IMR-90 (cell line): ENCODE data around the gene CTNND2. TPM values are rescaled to one million over a fixed set of nuclear protein-coding genes. Genes with fewer than 3 reads are reported as not detected.

Experiments used
- ATAC-seq: fragments of 200-7000 bp; cut with Tn5 transposase; 2 replicates; pipeline ENCODE4 v1.9.1; 2020; ENCODE audit warnings: low read depth, mild to moderate bottlenecking, moderate library complexity
- BruUV-seq: library from RNA; stranded (reverse); fragments of 400-500 nt; replicated peaks from 2 replicates; lab custom pipeline; 2021; lab: Mats Ljungman, UMichigan
- CTCF ChIA-PET: fragments of 300-600 bp; formaldehyde crosslinking; extraction: SDS; loops from one replicate; lab custom pipeline; 2021; ENCODE audit warnings: antibody characterized with exemption; lab: Yijun Ruan, JAX
- POLR2A ChIA-PET: fragments of 300-600 bp; sonication (Branson Sonifier 250); formaldehyde crosslinking; loops from one replicate; lab custom pipeline; 2022; ENCODE audit warnings: antibody characterized with exemption; ENCODE audit not compliant: unreplicated experiment; lab: Charles Lee
- DNase-seq: peaks from one replicate; pipeline ENCODE4 v3.0.0; 2013
- H2AFZ ChIP-seq: replicated peaks from 2 replicates; pipeline ENCODE3; 2013; ENCODE audit warnings: low read length, mild to moderate bottlenecking; ENCODE audit not compliant: poor library complexity
- H2AK5ac ChIP-seq: 2 replicates; pipeline ENCODE4 v1.6.1; 2013; ENCODE audit warnings: low read depth, low read length, inconsistent platforms
- H2AK9ac ChIP-seq: replicated peaks from 2 replicates; pipeline ENCODE3; 2013; ENCODE audit warnings: mild to moderate bottlenecking, low read depth, low read length, moderate library complexity; ENCODE audit not compliant: poor library complexity
- H2BK120ac ChIP-seq: 2 replicates; pipeline ENCODE4 v1.6.1; 2013; ENCODE audit warnings: low read depth, low read length, inconsistent platforms
- H2BK15ac ChIP-seq: 3 replicates; pipeline ENCODE4 v1.6.1; 2013; ENCODE audit warnings: low read depth, low read length, inconsistent platforms
- H2BK20ac ChIP-seq: 2 replicates; pipeline ENCODE4 v1.6.1; 2013; ENCODE audit warnings: low read depth, mild to moderate bottlenecking, inconsistent platforms, low read length, moderate library complexity
- H2BK5ac ChIP-seq: 2 replicates; pipeline ENCODE4 v1.6.1; 2013; ENCODE audit warnings: mild to moderate bottlenecking, low read depth, low read length, inconsistent platforms; ENCODE audit not compliant: poor library complexity, severe bottlenecking
- H3K14ac ChIP-seq: replicated peaks from 2 replicates; pipeline ENCODE4 v1.6.1; 2013; ENCODE audit warnings: low read depth, low read length, inconsistent platforms
- H3K18ac ChIP-seq: 2 replicates; pipeline ENCODE4 v1.6.1; 2013; ENCODE audit warnings: low read depth, low read length, control low read depth
- H3K23ac ChIP-seq: 2 replicates; pipeline ENCODE4 v1.6.1; 2013; ENCODE audit warnings: low read depth, low read length, inconsistent platforms
- H3K27ac ChIP-seq: 2 replicates; pipeline ENCODE4 v1.5.1; 2013; ENCODE audit warnings: mild to moderate bottlenecking, control low read depth, low read length; ENCODE audit not compliant: insufficient read depth
- H3K27me3 ChIP-seq: 2 replicates; pipeline ENCODE4 v1.6.1; 2013; ENCODE audit warnings: low read length; ENCODE audit not compliant: control insufficient read depth, insufficient read depth
- H3K36me3 ChIP-seq: 2 replicates; pipeline ENCODE4 v1.6.1; 2013; ENCODE audit warnings: low read length, mixed read lengths; ENCODE audit not compliant: control insufficient read depth, insufficient read depth
- H3K4ac ChIP-seq: 2 replicates; pipeline ENCODE4 v1.6.1; 2013; ENCODE audit warnings: low read depth, low read length, inconsistent platforms
- H3K4me1 ChIP-seq: 2 replicates; pipeline ENCODE4 v1.6.1; 2013; ENCODE audit warnings: low read length, mixed read lengths; ENCODE audit not compliant: control insufficient read depth, insufficient read depth
- H3K4me2 ChIP-seq: 2 replicates; pipeline ENCODE4 v1.6.1; 2013; ENCODE audit warnings: low read depth, mild to moderate bottlenecking, control low read depth, low read length, moderate library complexity
- H3K4me3 ChIP-seq: 2 replicates; pipeline ENCODE4 v1.5.1; 2013; ENCODE audit warnings: low read depth, mild to moderate bottlenecking, control low read depth, low read length, moderate library complexity; ENCODE audit not compliant: insufficient read depth
- H3K56ac ChIP-seq: 2 replicates; pipeline ENCODE4 v1.6.1; 2013; ENCODE audit warnings: low read length, inconsistent platforms; ENCODE audit not compliant: insufficient read depth; ENCODE audit errors: extremely low read depth
- H3K79me1 ChIP-seq, 2 experiments: 2 replicates each; pipeline ENCODE4 v1.6.1; 2013; ENCODE audit warnings: low read length in 2 of 2, inconsistent platforms in 1 of 2, low read depth in 1 of 2
- H3K9ac ChIP-seq: 2 replicates; pipeline ENCODE4 v1.6.1; 2013; ENCODE audit warnings: low read depth, low read length, control low read depth
- H3K9me1 ChIP-seq: 2 replicates; pipeline ENCODE4 v1.6.1; 2013; ENCODE audit warnings: low read length, inconsistent platforms; ENCODE audit not compliant: insufficient read depth
- H3K9me3 ChIP-seq: 2 replicates; pipeline ENCODE4 v1.6.1; 2013; ENCODE audit warnings: low read length; ENCODE audit not compliant: control insufficient read depth, insufficient read depth
- H4K20me1 ChIP-seq: 2 replicates; pipeline ENCODE4 v1.6.1; 2013; ENCODE audit warnings: low read length, inconsistent platforms; ENCODE audit not compliant: insufficient read depth
- H4K5ac ChIP-seq: 2 replicates; pipeline ENCODE4 v1.6.1; 2013; ENCODE audit warnings: mild to moderate bottlenecking, low read depth, low read length, control low read depth
- H4K8ac ChIP-seq, 2 experiments: 2 replicates each; pipeline ENCODE4 v1.6.1; 2013; ENCODE audit warnings: low read depth in 2 of 2, low read length in 2 of 2, control low read depth in 1 of 2, inconsistent platforms in 1 of 2
- H4K91ac ChIP-seq: 2 replicates; pipeline ENCODE4 v1.6.1; 2013; ENCODE audit warnings: low read depth, low read length, inconsistent platforms; ENCODE audit not compliant: insufficient read depth
- BHLHE40 ChIP-seq: fragments of 150-350 bp; IDR thresholded peaks from 2 replicates; pipeline ENCODE4 v1.6.1; 2016; ENCODE audit warnings: mild to moderate bottlenecking, low read depth, low read length
- CEBPB ChIP-seq: IDR thresholded peaks from 2 replicates; pipeline ENCODE4 v1.6.1; 2012; ENCODE audit warnings: low read depth, low read length, improper control_type of control experiment
- CTCF ChIP-seq: conservative IDR thresholded peaks from 2 replicates; pipeline ENCODE4 v1.5.1; 2012; ENCODE audit warnings: mild to moderate bottlenecking, low read depth, low read length, improper control_type of control experiment
- FOS ChIP-seq: fragments of 150-350 bp; IDR thresholded peaks from 2 replicates; pipeline ENCODE4 v1.6.1; 2016; ENCODE audit warnings: low read depth, low read length
- MAFK ChIP-seq: IDR thresholded peaks from 2 replicates; pipeline ENCODE4 v1.6.1; 2012; ENCODE audit warnings: low read depth, low read length, improper control_type of control experiment
- MXI1 ChIP-seq: IDR thresholded peaks from 2 replicates; pipeline ENCODE4 v1.6.1; 2012; ENCODE audit warnings: low read depth, mild to moderate bottlenecking, low read length, moderate library complexity, borderline replicate concordance
- NFE2L2 ChIP-seq: fragments of 150-350 bp; IDR thresholded peaks from 2 replicates; pipeline ENCODE4 v1.6.1; 2016; ENCODE audit warnings: low read depth, mild to moderate bottlenecking, low read length
- POLR2A ChIP-seq: IDR thresholded peaks from 2 replicates; pipeline ENCODE4 v1.6.1; 2012; ENCODE audit warnings: mild to moderate bottlenecking, low read depth, low read length
- RAD21 ChIP-seq: IDR thresholded peaks from 2 replicates; pipeline ENCODE4 v1.6.1; 2012; ENCODE audit warnings: low read length, improper control_type of control experiment
- RCOR1 ChIP-seq: IDR thresholded peaks from 2 replicates; pipeline ENCODE4 v1.6.1; 2012; ENCODE audit warnings: mild to moderate bottlenecking, low read length, improper control_type of control experiment; ENCODE audit not compliant: insufficient replicate concordance
- RFX5 ChIP-seq: IDR thresholded peaks from 2 replicates; pipeline ENCODE4 v1.8.0; 2012; ENCODE audit warnings: low read depth, mild to moderate bottlenecking, low read length, moderate library complexity
- SMC3 ChIP-seq: fragments of 150-350 bp; IDR thresholded peaks from 2 replicates; pipeline ENCODE4 v1.6.1; 2016; ENCODE audit warnings: low read depth, mild to moderate bottlenecking, antibody characterized with exemption, low read length, moderate library complexity
- USF2 ChIP-seq: fragments of 150-350 bp; IDR thresholded peaks from 2 replicates; pipeline ENCODE4 v1.6.1; 2017; ENCODE audit warnings: mild to moderate bottlenecking, antibody characterized with exemption, low read length, low read depth
- WGBS, 2 experiments: methylation state at CpG; one replicate each; pipeline versions ENCODE4 v1.1.5 to v1.1.7; 2013; ENCODE audit warnings: missing lambda C conversion rate in 2 of 2; ENCODE audit not compliant: insufficient read length in 1 of 2; ENCODE audit errors: extremely low coverage in 2 of 2; 5-methylcytosine and 5-hydroxymethylcytosine counted together
- dilution Hi-C: fragments of 300-500 bp; cut with HindIII; formaldehyde crosslinking; loops from one replicate; pipeline ENCODE4 v1.14.3; 2018; ENCODE audit warnings: low sequenced_read_pairs; ENCODE audit not compliant: unreplicated experiment
- in situ Hi-C: fragments of 300-500 bp; cut with MboI; formaldehyde crosslinking; loops from 3 replicates; pipeline ENCODE4 v1.14.3; 2019; ENCODE audit warnings: low sequenced_read_pairs, inconsistent platforms, mixed read lengths
- intact Hi-C: fragments of 100-400 bp; cut with micrococcal nuclease; formaldehyde crosslinking; loops from 2 replicates; pipeline ENCODE4 v1.10.0; 2022
- polyA plus RNA-seq, 3 experiments: library from polyadenylated mRNA; depleted of rRNA; stranded (reverse); fragments of >200 nt; gene quantifications; 2 replicates each; pipeline ENCODE4 v1.2.3, GENCODE V29; 2012; ENCODE audit warnings: low replicate concordance in 1 of 3
- total RNA-seq: library from RNA; depleted of rRNA; stranded (reverse); fragments of >200 nt; gene quantifications from 2 replicates; pipeline ENCODE4 v1.2.3, GENCODE V29; 2012

CTNND2 gene
- total and polyA plus RNA-seq, 2 of the 4 experiments (the other 2 are of a cell fraction) = not detected

- WGBS, 2 experiments = no CpG with 5 or more reads among the region's 4 CpGs
- Histone ChIP-seq H2BK5ac (no peak overlapping the region), H2AK9ac (no peak overlapping the region), H3K4me2 (no peak overlapping the region), H4K5ac (no peak overlapping the region), H3K36me3 (no peaks in the 10 kb centered on the region), H3K79me1 (no peaks in the 10 kb centered on the region), H3K4me1 (no peaks in the 10 kb centered on the region), H3K9me3 (no peaks in the 10 kb centered on the region), H2BK120ac (no peak overlapping the region), H3K27ac (no peak overlapping the region), H3K9ac (no peak overlapping the region), H3K9me1 (no peaks in the 10 kb centered on the region), H4K20me1 (no peaks in the 10 kb centered on the region), H3K27me3 (no peaks in the 10 kb centered on the region), H4K91ac (no peak overlapping the region), H3K18ac (no peak overlapping the region), H3K14ac (no peak overlapping the region), H4K8ac (no peak overlapping the region), H2AFZ (no peak overlapping the region), H3K4ac (no peak overlapping the region), H2BK15ac (no peak overlapping the region), H2BK20ac (no peak overlapping the region), H3K56ac (no peak overlapping the region), H3K4me3 (no peak overlapping the region), H3K23ac (no peak overlapping the region), H2AK5ac (no peak overlapping the region)
- TF ChIP-seq CEBPB = no peak
- no peak for TF ChIP-seq RCOR1
- TF ChIP-seq RAD21 = no peak
- no peak for TF ChIP-seq NFE2L2
- TF ChIP-seq BHLHE40 = no peak
- no peak for TF ChIP-seq SMC3
- TF ChIP-seq RFX5 = no peak
- TF ChIP-seq FOS = no peak
- TF ChIP-seq CTCF = no peak
- TF ChIP-seq USF2 = no peak
- no peak for TF ChIP-seq MXI1
- no peak for TF ChIP-seq MAFK
- no peak for TF ChIP-seq POLR2A
- CTCF ChIA-PET = no interaction called here
- no TSS peak for BruUV-seq
- POLR2A ChIA-PET = no interaction called here
- in situ Hi-C loops (no loop called here), dilution Hi-C loops (no loop called here), intact Hi-C loops (no loop called here)
- DNase-seq = no peak
- no peak for ATAC-seq
Observed at GRCh38 chr5:11197726-11198125, 706.5 kb downstream of the CTNND2 start.
